HG02588 (cell line): Measurements from ENCODE around the gene OPALIN.

Experiments used
- ATAC-seq: cut with Tn5 transposase; IDR thresholded peaks from one replicate; pipeline ENCODE4 v1.9.1; 2021; ENCODE audit warnings: mild to moderate bottlenecking, moderate library complexity; ENCODE audit not compliant: unreplicated experiment

OPALIN gene

DNA sequence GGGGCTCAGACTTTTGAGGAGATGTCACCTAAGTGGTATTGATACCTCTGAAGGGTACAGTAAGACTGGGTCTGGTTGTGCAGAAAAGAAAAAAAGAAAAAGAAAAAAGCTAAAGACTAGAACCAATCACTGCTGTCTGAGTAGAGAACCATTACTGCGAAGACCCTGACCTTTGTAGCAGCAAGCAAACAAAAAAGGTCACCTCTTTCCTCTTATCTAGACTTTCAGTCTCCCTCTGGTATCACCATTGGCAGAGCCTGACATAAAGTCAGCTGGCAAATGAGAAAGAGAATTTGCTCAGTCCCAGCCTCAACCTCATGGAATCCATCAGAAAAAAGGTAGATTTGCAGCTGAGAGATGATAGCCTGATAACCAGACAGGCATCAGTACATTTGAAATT, 57.2 kb downstream of the OPALIN start:
- ATAC-seq, result no peak

DNA sequence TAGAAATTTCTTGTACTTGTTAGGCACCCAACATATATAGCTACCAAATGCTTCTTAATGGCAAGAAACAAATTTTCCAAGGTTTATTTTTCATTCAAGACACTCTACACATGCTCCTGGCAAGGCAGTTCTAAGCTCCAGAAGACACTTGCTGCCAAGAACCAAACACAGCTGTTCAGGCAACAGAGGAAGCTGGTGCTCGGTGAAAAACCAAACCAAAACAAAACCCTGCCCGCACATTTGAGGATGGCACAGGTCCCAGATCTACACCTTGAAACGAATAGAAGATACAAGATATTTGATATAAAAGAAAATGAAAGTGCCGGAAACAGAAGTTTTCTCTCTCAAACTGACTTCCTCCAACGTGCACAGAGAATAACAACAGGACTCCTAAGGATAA, 59.4 kb downstream of the OPALIN start:
- no peak for ATAC-seq

DNA sequence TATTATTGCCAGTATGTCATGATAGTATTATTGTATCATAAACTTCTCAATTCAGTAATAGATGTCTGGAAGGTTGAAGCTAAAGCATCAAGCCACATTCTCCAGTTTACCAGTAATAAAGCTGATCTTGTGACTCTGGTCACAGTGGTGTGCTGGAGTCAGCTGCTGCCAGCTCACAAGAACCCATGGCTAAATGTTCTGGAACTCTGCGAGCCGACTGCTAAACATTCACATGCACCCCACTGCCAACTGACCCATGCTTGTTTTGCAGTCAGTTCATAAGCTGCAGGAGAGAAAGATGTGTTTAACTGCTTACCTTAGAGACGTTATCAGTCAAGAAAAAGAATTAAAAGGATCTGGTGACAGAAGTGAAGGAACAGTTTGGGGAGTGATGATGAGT, 60.4 kb downstream of the OPALIN start:
- ATAC-seq, result no peak

- ATAC-seq, result no peak
These were observed 61.3 kb downstream of the OPALIN start for GRCh38 chr10:96297486-96297885.

DNA sequence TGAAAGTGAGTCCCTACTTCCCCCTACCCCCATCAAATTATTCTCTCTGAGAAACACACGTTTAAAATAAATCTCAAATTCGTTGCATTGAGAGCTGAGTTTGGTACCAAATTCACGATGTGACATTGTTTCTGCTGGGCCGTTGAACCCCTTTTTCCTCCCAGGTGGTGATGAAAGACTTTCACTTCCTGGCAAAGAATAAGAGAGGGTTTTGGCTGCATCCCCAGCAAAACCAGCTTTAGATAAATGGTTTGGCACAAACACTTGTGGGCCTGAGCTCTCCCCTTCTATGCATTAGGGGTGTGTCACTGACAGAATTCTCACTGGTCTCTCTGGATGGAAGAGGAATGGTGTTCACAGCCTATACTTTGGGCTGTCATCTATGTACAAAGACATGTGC, 63.3 kb downstream of the OPALIN start:
- no peak for ATAC-seq
